ENCODE measurements around the gene GOLGB1.

DNA sequence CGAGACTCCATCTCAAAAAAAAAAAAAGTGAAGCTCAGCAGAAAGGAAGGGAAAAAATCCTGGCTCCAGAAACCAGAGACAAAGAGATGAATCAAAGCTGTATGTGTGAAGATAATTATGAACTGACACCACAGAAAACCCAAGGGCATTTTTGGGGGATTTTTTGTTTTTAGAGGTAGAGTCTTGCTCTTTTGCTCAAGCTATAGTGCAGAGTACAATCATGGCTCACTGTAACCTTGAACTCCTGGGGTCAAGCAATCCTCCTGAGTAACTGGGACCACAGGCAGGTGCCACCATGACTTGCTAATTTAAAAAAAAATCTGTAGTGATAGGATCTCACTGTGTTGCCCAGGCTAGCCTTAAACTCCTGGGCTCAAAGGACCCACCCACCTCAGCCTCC, 111.6 kb downstream of the GOLGB1 start:
- TF ChIP-seq CTCF (IDR thresholded peaks at IDR 0.05; ENCODE audit: poor library complexity, severe bottlenecking) (no peak), RAD21 (conservative IDR thresholded peaks at IDR 0.05) (no peak), POLR2AphosphoS5 (IDR thresholded peaks at IDR 0.05) (no peak), EZH2 (IDR thresholded peaks at IDR 0.05; ENCODE audit: borderline replicate concordance, insufficient read depth, low read length, poor library complexity, severe bottlenecking) (no peak), TAF1 (IDR thresholded peaks at IDR 0.05; ENCODE audit: low read depth) (no peak), SMC3 (conservative IDR thresholded peaks at IDR 0.05; ENCODE audit: poor library complexity) (no peak), EP300 (conservative IDR thresholded peaks at IDR 0.05; ENCODE audit: poor library complexity, severe bottlenecking) (no peak), MXI1 (conservative IDR thresholded peaks at IDR 0.05; ENCODE audit: poor library complexity, severe bottlenecking) (no peak)
- TF ChIP-seq, protein P1, sequence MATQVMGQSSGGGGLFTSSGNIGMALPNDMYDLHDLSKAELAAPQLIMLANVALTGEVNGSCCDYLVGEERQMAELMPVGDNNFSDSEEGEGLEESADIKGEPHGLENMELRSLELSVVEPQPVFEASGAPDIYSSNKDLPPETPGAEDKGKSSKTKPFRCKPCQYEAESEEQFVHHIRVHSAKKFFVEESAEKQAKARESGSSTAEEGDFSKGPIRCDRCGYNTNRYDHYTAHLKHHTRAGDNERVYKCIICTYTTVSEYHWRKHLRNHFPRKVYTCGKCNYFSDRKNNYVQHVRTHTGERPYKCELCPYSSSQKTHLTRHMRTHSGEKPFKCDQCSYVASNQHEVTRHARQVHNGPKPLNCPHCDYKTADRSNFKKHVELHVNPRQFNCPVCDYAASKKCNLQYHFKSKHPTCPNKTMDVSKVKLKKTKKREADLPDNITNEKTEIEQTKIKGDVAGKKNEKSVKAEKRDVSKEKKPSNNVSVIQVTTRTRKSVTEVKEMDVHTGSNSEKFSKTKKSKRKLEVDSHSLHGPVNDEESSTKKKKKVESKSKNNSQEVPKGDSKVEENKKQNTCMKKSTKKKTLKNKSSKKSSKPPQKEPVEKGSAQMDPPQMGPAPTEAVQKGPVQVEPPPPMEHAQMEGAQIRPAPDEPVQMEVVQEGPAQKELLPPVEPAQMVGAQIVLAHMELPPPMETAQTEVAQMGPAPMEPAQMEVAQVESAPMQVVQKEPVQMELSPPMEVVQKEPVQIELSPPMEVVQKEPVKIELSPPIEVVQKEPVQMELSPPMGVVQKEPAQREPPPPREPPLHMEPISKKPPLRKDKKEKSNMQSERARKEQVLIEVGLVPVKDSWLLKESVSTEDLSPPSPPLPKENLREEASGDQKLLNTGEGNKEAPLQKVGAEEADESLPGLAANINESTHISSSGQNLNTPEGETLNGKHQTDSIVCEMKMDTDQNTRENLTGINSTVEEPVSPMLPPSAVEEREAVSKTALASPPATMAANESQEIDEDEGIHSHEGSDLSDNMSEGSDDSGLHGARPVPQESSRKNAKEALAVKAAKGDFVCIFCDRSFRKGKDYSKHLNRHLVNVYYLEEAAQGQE (IDR thresholded peaks at IDR 0.05; ENCODE audit: borderline replicate concordance), result no peak
